ENCODE data around the gene TMEM158.

The TMEM158 gene

DNA sequence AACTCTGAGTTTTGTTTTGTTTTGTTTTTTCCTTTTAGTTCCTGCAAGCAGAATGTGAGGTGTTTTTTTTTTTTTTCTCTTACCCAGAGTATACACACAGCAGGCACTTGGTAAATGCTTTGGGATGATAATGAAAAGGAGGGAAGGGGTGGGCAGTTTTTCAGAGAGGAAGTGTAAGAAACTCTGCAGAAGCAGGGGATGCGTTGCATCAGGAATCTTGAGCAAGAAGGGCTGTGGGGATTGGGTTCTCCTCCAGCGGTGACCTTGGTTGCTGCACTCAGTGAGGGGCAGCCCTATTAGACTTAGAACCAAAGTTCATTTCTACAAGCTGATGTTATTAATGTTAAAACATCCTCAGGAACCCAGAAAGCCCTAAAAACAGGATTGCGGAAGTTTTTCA is 32.2 kb upstream of the TMEM158 start:
- Histone ChIP-seq H3K27ac (ENCODE audit: low read depth, low read length, severe bottlenecking) (no peak overlapping the region), H3K36me3 (ENCODE audit: control insufficient read depth, insufficient read depth, low read length) (no peaks in the 10 kb centered on the region), H3K9me3 (ENCODE audit: control insufficient read depth, low read length) (no peaks in the 10 kb centered on the region), H3K4me1 (ENCODE audit: control insufficient read depth, insufficient read depth, low read length, poor library complexity, severe bottlenecking) (no peaks in the 10 kb centered on the region), H3K4me3 (ENCODE audit: extremely low read depth, insufficient read depth, low read length, poor library complexity, severe bottlenecking) (no peak overlapping the region)
- WGBS, 2 experiments (ENCODE audit: insufficient coverage in 2 of 2) = 71 to 90% methylated on average over 2 of the region's 3 CpGs

DNA sequence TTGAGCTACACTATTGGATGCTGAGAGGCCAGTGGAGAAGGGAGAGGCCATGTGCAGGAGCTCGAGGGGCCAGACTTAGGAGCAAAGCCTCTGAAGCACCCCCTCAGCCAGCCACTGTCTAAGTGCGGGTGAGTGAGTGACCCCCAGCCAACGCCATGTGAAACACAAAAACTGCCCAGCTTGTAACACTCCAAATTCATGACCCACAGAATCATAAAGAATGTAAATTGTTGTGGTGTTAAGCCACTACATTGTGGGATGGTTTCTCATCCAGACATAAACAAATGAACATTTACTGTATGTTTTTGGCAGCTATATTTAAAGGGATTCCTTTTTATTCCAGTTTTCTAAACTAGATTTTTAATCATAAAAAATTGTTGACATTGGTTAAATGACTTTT is 27.2 kb upstream of the TMEM158 start:
- Histone ChIP-seq H3K27ac (ENCODE audit: low read depth, low read length, severe bottlenecking) (no peak overlapping the region), H3K4me1 (ENCODE audit: control insufficient read depth, insufficient read depth, low read length, poor library complexity, severe bottlenecking) (no peaks in the 10 kb centered on the region), H3K36me3 (ENCODE audit: control insufficient read depth, insufficient read depth, low read length) (no peaks in the 10 kb centered on the region), H3K9me3 (ENCODE audit: control insufficient read depth, low read length) (no peaks in the 10 kb centered on the region), H3K4me3 (ENCODE audit: extremely low read depth, insufficient read depth, low read length, poor library complexity, severe bottlenecking) (no peak overlapping the region)
- WGBS, 2 experiments (ENCODE audit: insufficient coverage in 2 of 2) = no CpG with 5 or more reads among the region's 3 CpGs

GRCh38 chr3:45252826-45253225 is 26.7 kb upstream of the TMEM158 start:
- H3K4me1 ChIP-seq (ENCODE audit: control insufficient read depth, insufficient read depth, low read length, poor library complexity, severe bottlenecking) = no peaks in the 10 kb centered on the region
- no peak overlapping the region for H3K27ac ChIP-seq (ENCODE audit: low read depth, low read length, severe bottlenecking)
- H3K4me3 ChIP-seq (ENCODE audit: extremely low read depth, insufficient read depth, low read length, poor library complexity, severe bottlenecking) = no peak overlapping the region
- 100% methylated on average over 1 of the region's 5 CpGs; no CpG with 5 or more reads in 1 of the 2 experiments for WGBS, 2 experiments (ENCODE audit: insufficient coverage in 2 of 2)
- no peaks in the 10 kb centered on the region for H3K9me3 ChIP-seq (ENCODE audit: control insufficient read depth, low read length)
- no peaks in the 10 kb centered on the region for H3K36me3 ChIP-seq (ENCODE audit: control insufficient read depth, insufficient read depth, low read length)

GRCh38 chr3:45249391-45249790 is 23.3 kb upstream of the TMEM158 start:
- 80% methylated on average over 1 of the region's 1 CpG; no CpG with 5 or more reads in 1 of the 2 experiments for WGBS, 2 experiments (ENCODE audit: insufficient coverage in 2 of 2)
- Histone ChIP-seq H3K36me3 (ENCODE audit: control insufficient read depth, insufficient read depth, low read length) (no peaks in the 10 kb centered on the region), H3K4me1 (ENCODE audit: control insufficient read depth, insufficient read depth, low read length, poor library complexity, severe bottlenecking) (no peaks in the 10 kb centered on the region), H3K9me3 (ENCODE audit: control insufficient read depth, low read length) (no peaks in the 10 kb centered on the region), H3K27ac (ENCODE audit: low read depth, low read length, severe bottlenecking) (no peak overlapping the region), H3K4me3 (ENCODE audit: extremely low read depth, insufficient read depth, low read length, poor library complexity, severe bottlenecking) (no peak overlapping the region)

GRCh38 chr3:45246241-45246640 is 20.2 kb upstream of the TMEM158 start:
- Histone ChIP-seq H3K4me1 (ENCODE audit: control insufficient read depth, insufficient read depth, low read length, poor library complexity, severe bottlenecking) (no peaks in the 10 kb centered on the region), H3K9me3 (ENCODE audit: control insufficient read depth, low read length) (no peaks in the 10 kb centered on the region), H3K27ac (ENCODE audit: low read depth, low read length, severe bottlenecking) (no peak overlapping the region), H3K4me3 (ENCODE audit: extremely low read depth, insufficient read depth, low read length, poor library complexity, severe bottlenecking) (no peak overlapping the region), H3K36me3 (ENCODE audit: control insufficient read depth, insufficient read depth, low read length) (no peaks in the 10 kb centered on the region)
- 83 to 96% methylated on average over 1 to 2 of the region's 3 CpGs for whole genome bisulfite sequencing, 2 experiments (ENCODE audit: insufficient coverage in 2 of 2)

GRCh38 chr3:45244356-45244755 is 18.3 kb upstream of the TMEM158 start:
- Histone ChIP-seq H3K4me3 (ENCODE audit: extremely low read depth, insufficient read depth, low read length, poor library complexity, severe bottlenecking) (no peak overlapping the region), H3K4me1 (ENCODE audit: control insufficient read depth, insufficient read depth, low read length, poor library complexity, severe bottlenecking) (no peaks in the 10 kb centered on the region), H3K9me3 (ENCODE audit: control insufficient read depth, low read length) (no peaks in the 10 kb centered on the region), H3K36me3 (ENCODE audit: control insufficient read depth, insufficient read depth, low read length) (no peaks in the 10 kb centered on the region), H3K27ac (ENCODE audit: low read depth, low read length, severe bottlenecking) (no peak overlapping the region)
- WGBS, 2 experiments (ENCODE audit: insufficient coverage in 2 of 2) = 81 to 83% methylated on average over 5 of the region's 6 CpGs

GRCh38 chr3:45241206-45241605 is 15.1 kb upstream of the TMEM158 start:
- 54 to 62% methylated on average over 3 of the region's 3 CpGs for WGBS, 2 experiments (ENCODE audit: insufficient coverage in 2 of 2)
- no peak overlapping the region for H3K27ac ChIP-seq (ENCODE audit: low read depth, low read length, severe bottlenecking)
- no peak overlapping the region for H3K4me3 ChIP-seq (ENCODE audit: extremely low read depth, insufficient read depth, low read length, poor library complexity, severe bottlenecking)
- H3K9me3 ChIP-seq (ENCODE audit: control insufficient read depth, low read length) = no peaks in the 10 kb centered on the region
- no peaks in the 10 kb centered on the region for H3K4me1 ChIP-seq (ENCODE audit: control insufficient read depth, insufficient read depth, low read length, poor library complexity, severe bottlenecking)
- H3K36me3 ChIP-seq (ENCODE audit: control insufficient read depth, insufficient read depth, low read length) = no peaks in the 10 kb centered on the region

- WGBS, 2 experiments (ENCODE audit: insufficient coverage in 2 of 2) = 70 to 71% methylated on average over 3 of the region's 4 CpGs
- H3K36me3 ChIP-seq (ENCODE audit: control insufficient read depth, insufficient read depth, low read length) = no peaks in the 10 kb centered on the region
- no peaks in the 10 kb centered on the region for H3K4me1 ChIP-seq (ENCODE audit: control insufficient read depth, insufficient read depth, low read length, poor library complexity, severe bottlenecking)
- no peak overlapping the region for H3K27ac ChIP-seq (ENCODE audit: low read depth, low read length, severe bottlenecking)
- no peaks in the 10 kb centered on the region for H3K9me3 ChIP-seq (ENCODE audit: control insufficient read depth, low read length)
- no peak overlapping the region for H3K4me3 ChIP-seq (ENCODE audit: extremely low read depth, insufficient read depth, low read length, poor library complexity, severe bottlenecking)
These were observed 14.2 kb upstream of the TMEM158 start for GRCh38 chr3:45240292-45240691.

DNA sequence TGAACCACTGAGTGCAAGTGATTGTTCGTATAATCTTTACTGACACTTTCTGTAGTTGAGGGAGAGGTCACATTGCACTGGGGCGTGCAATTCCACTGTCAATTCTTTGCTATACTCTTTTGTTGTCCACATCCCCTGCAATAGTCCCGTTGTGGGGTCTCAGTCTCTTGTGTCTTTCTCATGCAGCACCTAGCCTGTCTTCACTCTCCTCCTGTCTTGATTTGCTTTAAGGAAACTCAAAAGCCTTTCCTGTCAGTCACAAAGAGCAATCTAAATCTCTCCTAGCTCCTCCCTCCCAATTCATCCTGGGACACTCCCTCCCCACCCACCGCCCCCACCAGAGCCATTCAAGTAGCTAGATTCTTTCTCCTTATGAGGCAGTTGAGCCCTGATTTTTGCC is 13.2 kb upstream of the TMEM158 start:
- Histone ChIP-seq H3K9me3 (ENCODE audit: control insufficient read depth, low read length) (no peaks in the 10 kb centered on the region), H3K36me3 (ENCODE audit: control insufficient read depth, insufficient read depth, low read length) (no peaks in the 10 kb centered on the region), H3K4me3 (ENCODE audit: extremely low read depth, insufficient read depth, low read length, poor library complexity, severe bottlenecking) (no peak overlapping the region), H3K4me1 (ENCODE audit: control insufficient read depth, insufficient read depth, low read length, poor library complexity, severe bottlenecking) (no peaks in the 10 kb centered on the region), H3K27ac (ENCODE audit: low read depth, low read length, severe bottlenecking) (no peak overlapping the region)
- WGBS, 2 experiments (ENCODE audit: insufficient coverage in 2 of 2) = 81 to 90% methylated on average over 3 to 4 of the region's 4 CpGs

DNA sequence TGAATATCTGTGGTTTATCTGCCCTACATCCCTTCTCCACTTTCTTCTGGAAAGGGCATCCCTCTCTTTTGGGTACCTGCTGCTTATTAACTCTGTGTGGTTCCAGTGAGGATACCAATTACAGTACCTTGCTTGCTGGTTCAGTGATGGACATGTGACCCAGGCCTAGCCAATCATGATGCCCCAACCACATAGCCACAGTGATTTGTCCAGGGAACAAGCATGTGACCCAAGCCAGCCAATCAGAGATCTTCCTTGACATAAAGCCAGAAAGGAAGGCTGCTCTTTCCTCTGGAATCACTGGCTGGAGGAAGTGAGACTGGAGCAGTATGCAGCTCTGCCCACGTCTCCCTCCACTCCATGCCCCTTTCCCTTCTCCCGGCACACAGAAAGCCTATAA is 10.9 kb upstream of the TMEM158 start:
- 100% methylated on average over 1 of the region's 2 CpGs; no CpG with 5 or more reads in 1 of the 2 experiments for WGBS, 2 experiments (ENCODE audit: insufficient coverage in 2 of 2)
- H3K4me3 ChIP-seq (ENCODE audit: extremely low read depth, insufficient read depth, low read length, poor library complexity, severe bottlenecking) = no peak overlapping the region
- H3K4me1 ChIP-seq (ENCODE audit: control insufficient read depth, insufficient read depth, low read length, poor library complexity, severe bottlenecking) = peaks cover 6% of the 10 kb centered on the region
- H3K9me3 ChIP-seq (ENCODE audit: control insufficient read depth, low read length) = no peaks in the 10 kb centered on the region
- no peaks in the 10 kb centered on the region for H3K36me3 ChIP-seq (ENCODE audit: control insufficient read depth, insufficient read depth, low read length)
- H3K27ac ChIP-seq (ENCODE audit: low read depth, low read length, severe bottlenecking) = no peak overlapping the region

DNA sequence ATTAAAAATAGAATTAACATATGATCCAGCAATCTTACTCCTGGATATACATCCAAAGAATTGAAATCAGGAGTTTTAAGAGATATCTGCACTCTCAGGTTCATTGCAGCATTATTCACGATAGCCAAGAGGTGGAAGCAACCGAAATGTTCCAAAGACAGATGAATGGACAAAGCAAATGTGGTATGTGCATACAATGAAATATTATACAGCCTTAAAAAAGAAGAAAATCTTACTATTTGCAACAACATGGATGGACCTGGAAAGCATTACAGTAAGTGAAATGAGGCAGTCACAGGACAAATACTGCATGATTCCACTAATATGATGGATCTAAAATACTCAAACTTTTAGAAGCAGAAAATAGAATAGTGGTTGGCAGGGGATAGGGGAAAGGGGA is 9.3 kb upstream of the TMEM158 start:
- Histone ChIP-seq H3K27ac (ENCODE audit: low read depth, low read length, severe bottlenecking) (no peak overlapping the region), H3K36me3 (ENCODE audit: control insufficient read depth, insufficient read depth, low read length) (no peaks in the 10 kb centered on the region), H3K4me1 (ENCODE audit: control insufficient read depth, insufficient read depth, low read length, poor library complexity, severe bottlenecking) (peaks cover 6% of the 10 kb centered on the region), H3K4me3 (ENCODE audit: extremely low read depth, insufficient read depth, low read length, poor library complexity, severe bottlenecking) (no peak overlapping the region), H3K9me3 (ENCODE audit: control insufficient read depth, low read length) (no peaks in the 10 kb centered on the region)
- WGBS, 2 experiments (ENCODE audit: insufficient coverage in 2 of 2) = no CpG with 5 or more reads among the region's 2 CpGs

All from mesodermal cell (in vitro differentiated cells).